Stimulated activated CD4-positive, alpha-beta T cell treated with anti-CD3 and anti-CD28 coated beads, TNF-alpha, amount 100 ng/mL, for 24 hours (primary cell): ENCODE results near the gene POMT2.
"Not testable (repeated sequence)": the region's sequence is repeated elsewhere in the genome, so short reads cannot be mapped to it uniquely, and the experiment has no call there.

Source experiments
- DNase-seq, 3 experiments: peaks; one replicate each; pipeline ENCODE4 v3.0.0-alpha.2; 2020; ENCODE audit warnings: low read depth in 3 of 3

POMT2 gene

DNA sequence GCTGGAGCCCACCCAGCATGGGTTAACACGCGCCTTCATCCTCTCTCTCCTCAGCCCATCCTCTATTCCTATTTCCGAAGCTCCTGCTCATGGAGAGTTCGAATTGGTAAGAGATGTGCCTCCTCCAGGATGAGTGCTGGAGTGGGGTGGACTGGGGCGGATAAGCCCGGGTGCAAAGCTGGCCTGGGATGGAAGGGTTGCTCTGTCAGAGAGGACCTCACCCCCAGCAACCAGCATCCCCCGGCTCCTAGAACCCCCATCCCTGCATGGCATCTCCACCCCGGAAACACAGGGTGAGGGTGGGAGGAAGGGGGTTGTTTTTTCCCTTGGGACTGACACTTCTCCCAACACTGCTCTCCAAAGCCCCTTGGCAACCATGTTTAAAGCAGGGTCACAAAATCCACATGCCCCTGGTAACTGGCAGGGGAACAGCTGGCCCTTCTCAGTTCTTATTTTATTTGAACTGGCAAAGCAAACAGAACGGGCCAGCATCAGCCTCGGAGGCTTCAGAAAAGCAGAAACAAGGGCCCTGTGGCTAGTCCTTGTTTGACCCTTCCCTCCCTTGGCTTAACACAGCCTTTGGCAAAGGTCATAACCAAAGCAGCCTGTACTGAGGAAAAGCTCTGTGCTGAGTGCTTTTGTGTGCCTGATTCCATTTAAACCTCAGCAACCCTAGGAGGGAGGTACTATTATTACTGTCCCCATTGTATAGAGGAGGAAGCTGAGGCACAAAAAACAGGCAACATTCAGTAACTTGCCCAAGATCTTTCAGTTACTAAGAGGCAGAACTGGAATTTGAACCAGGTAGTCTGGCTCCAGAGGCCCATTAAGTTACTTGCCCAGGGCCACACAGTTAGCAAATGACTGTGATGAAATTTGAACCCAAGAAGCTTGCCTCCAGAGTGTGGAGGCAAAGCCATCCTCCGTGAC, 4.4 kb upstream of the POMT2 start:
- DNase-seq = no peak

DNA sequence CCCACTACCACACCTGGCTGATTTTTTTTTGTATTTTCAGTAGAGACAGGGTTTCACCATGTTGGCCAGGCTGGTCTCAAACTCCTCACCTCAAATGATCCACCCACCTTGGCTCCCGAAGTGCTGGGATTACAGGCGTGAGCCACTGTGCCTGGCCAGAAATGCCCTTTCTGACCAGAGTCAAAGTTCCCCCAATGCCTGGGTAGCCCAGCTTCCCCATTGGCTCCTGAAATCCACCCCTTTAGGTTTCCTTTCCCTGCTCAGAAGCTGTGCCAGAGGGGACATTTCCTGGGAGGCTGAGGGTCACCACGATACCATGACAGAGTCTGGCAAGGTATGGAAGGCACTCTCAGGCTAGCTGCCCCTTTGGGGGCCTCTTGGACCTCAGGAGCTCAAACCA, 3.6 kb upstream of the POMT2 start:
- no peak for DNase-seq

GRCh38 chr14:77323571-77323970, 2.9 kb upstream of the POMT2 start:
- DNase-seq = no peak

DNA sequence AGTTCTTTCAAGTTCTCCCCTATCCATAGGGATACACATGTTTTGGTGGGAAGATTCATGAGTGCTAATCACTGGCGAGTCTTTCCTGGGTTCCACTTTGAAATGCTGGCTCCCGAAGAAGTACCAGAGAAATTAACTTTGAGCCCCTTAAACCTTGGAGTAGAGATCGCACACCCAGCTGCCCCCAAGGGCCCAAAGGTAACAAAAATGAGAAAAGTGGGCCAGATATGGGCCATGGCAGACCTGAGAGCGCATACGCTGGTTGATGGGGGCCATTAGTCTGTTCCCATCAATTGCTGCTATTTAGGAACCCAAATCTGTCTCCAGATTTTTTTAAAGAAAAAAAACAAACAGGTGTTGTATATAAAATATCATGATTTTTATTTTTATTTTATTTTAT, 2.3 kb upstream of the POMT2 start:
- no peak for DNase-seq

GRCh38 chr14:77322250-77322902, 1.7 kb upstream of the POMT2 start:
- no peak for DNase-seq

- no peak for DNase-seq
These were observed 1.3 kb downstream of the POMT2 start for GRCh38 chr14:77319422-77319821.

DNA sequence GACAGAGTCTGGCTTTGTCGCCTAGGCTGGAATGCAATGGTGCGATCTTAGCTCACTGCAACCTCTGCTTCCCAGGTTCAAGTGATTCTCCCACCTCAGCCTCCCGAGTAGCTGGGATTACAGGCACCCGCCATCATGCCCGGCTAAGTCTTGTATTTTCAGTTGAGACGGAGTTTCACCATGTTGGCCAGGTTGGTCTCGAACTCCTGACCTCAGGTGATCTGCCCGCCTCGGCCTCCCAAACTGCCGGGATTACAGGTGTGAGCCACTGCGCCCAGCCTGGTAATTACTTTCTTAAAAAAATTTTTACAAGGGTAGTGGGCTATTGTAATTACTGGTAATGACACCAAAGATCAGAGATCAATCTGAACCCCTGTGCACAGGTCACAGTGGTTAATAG, 1.9 kb downstream of the POMT2 start:
- not testable (repeated sequence) for DNase-seq

- DNase-seq = no peak
These were observed 2.6 kb downstream of the POMT2 start for GRCh38 chr14:77318006-77318553.

DNA sequence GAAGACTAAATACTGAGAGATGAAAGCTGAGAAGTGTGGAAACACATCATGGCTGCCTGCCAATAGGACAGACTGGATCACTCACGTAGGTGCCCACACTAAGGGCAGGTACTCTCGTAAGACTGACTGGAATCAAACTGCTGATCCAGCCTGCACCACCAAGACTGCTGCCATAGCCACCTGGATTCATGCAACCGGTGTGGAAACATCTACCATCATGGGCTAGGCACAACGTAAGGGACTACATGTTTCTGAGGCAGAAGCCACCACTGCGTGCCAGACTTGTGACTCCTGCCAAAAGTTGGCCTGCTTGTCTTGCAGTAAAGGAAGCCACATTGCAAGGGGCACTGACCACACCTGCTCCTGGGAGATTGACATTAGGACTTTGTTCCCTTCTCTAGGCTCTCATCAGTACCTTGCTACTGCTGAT, 3.8 kb downstream of the POMT2 start:
- DNase-seq = no peak

DNA sequence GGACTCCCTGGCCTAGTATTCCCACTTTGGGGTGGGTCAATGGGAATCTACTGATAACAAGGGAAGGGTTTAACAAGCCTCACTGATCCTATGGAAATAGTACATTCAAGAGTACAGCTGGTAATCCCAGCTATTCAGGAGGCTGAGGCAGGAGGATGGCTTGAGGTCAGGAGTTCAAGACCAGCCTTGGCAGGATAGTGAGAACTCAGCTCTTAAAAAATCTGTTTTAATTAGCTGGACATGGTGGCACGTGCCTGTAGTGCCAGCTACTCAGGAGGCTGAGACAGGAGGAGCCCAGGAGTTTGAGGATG, 4.5 kb downstream of the POMT2 start:
- DNase-seq = no peak

GRCh38 chr14:77314539-77315457, 5.9 kb downstream of the POMT2 start:
- no peak for DNase-seq

GRCh38 chr14:77314043-77314442, 6.6 kb downstream of the POMT2 start:
- no peak for DNase-seq

GRCh38 chr14:77313371-77313770, 7.3 kb downstream of the POMT2 start:
- DNase-seq = no peak

DNA sequence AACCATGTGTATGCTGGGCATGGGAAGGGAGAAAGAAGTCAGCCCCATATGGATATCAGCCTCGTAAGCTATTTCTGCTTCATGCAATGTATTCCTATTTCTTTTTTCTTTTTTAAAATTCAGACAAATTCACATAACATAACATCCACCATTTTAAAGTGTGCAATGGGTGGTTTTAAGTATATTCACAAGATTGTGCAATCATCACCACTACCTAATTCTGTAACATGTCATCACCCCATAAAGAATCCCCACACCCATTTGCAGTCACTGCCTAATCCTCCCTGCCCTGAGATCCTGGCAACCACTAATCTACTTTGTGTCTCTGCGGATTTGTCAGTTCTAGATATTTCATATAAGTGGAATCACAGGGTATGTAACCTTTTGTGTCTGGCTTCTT, 9.5 kb downstream of the POMT2 start:
- no peak for DNase-seq

GRCh38 chr14:77310026-77310425, 10.7 kb downstream of the POMT2 start:
- no peak for DNase-seq

DNA sequence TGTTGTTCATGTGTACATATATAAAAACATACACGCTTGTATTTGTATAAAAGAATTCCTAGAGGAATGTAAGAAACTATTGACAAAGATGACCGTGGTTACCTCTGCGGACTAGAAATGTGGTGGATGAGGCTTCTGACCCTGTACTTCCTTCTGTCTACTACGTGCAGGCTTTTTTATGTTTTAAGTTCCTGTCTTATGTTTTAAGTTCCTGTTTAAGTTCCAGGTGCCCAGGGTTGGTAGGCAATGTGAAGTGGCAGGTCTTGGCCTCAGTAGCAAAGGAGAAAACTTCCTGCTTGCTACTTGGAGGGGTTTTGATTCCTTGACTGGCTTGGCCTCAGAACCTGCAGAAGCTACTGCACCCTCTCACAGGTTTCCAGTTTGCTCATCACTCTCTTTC, 11.6 kb downstream of the POMT2 start:
- DNase-seq = no peak

DNA sequence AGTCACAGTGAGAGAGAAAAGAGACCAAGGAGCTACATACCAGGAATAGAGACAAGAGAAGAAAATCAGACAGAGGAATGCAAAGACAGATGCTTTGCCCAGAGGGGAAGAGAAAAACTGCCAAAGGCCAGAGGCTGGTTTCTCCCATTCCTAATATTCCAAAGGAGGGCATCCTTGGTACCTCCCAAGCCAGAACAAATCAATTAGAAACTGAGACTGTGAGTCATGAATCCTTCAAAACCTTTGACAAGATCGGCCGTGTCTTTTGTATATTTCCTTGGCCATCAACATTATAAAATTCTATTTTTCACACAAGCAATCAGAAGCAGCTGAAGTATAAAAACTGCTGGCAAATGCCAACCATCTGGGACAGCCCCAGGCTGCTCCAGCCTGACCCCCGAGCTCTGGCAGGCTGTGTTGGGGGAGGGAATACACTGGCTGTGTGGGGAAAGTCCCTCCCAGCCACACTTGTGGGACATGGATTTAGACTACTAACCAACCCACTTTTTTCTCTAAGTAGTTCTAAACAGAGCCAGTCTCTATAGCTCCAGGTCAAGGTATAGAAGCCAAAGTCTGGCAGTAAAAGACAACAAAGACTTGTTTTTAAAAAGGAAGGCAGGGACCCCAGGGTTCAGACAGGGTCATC, 13.7 kb downstream of the POMT2 start:
- no peak for DNase-seq

- no peak for DNase-seq
These were observed 14.3 kb downstream of the POMT2 start for GRCh38 chr14:77306416-77306815.

- no peak for DNase-seq
These were observed 15.0 kb downstream of the POMT2 start for GRCh38 chr14:77305696-77306095.

GRCh38 chr14:77303417-77304156, 17.1 kb downstream of the POMT2 start:
- DNase-seq = peak in 2 of 3 experiments; percentile 21 to 25

- peak in 2 of 3 experiments; percentile 25 to 29 for DNase-seq
These were observed 17.8 kb downstream of the POMT2 start for GRCh38 chr14:77302926-77303325.
